PFSK-1 (cell line): ENCODE data around the gene HYAL1.

Experiments used
- FOXP2 ChIP-seq: optimal IDR thresholded peaks from 2 replicates; pipeline ENCODE3; 2011; ENCODE audit warnings: borderline replicate concordance, control low read depth, inconsistent platforms; ENCODE audit not compliant: insufficient read depth; ENCODE audit errors: extremely low read length, extremely low read depth
- POLR2AphosphoS5 ChIP-seq: IDR thresholded peaks from 2 replicates; pipeline ENCODE4 v1.6.1; 2012; ENCODE audit warnings: low read depth, mild to moderate bottlenecking, control low read depth, low read length, moderate library complexity
- SIN3A ChIP-seq: IDR thresholded peaks from 2 replicates; pipeline ENCODE4 v1.6.1; 2012; ENCODE audit warnings: mild to moderate bottlenecking, low read length, moderate library complexity, borderline replicate concordance; ENCODE audit not compliant: insufficient read depth
- TAF1 ChIP-seq: IDR thresholded peaks from 2 replicates; pipeline ENCODE4 v1.6.1; 2012; ENCODE audit warnings: low read length, control low read depth, borderline replicate concordance; ENCODE audit not compliant: insufficient read depth
- TF ChIP-seq, protein P1 (sequence below), 2 experiments: IDR thresholded peaks; 2 replicates each; pipeline versions ENCODE4 v1.6.1 to v1.8.0; 2011 to 2012; ENCODE audit warnings: low read depth in 2 of 2, low read length in 2 of 2, control low read depth in 1 of 2, inconsistent platforms in 1 of 2, mild to moderate bottlenecking in 1 of 2, moderate library complexity in 1 of 2; ENCODE audit not compliant: insufficient read depth in 1 of 2

The HYAL1 gene

DNA sequence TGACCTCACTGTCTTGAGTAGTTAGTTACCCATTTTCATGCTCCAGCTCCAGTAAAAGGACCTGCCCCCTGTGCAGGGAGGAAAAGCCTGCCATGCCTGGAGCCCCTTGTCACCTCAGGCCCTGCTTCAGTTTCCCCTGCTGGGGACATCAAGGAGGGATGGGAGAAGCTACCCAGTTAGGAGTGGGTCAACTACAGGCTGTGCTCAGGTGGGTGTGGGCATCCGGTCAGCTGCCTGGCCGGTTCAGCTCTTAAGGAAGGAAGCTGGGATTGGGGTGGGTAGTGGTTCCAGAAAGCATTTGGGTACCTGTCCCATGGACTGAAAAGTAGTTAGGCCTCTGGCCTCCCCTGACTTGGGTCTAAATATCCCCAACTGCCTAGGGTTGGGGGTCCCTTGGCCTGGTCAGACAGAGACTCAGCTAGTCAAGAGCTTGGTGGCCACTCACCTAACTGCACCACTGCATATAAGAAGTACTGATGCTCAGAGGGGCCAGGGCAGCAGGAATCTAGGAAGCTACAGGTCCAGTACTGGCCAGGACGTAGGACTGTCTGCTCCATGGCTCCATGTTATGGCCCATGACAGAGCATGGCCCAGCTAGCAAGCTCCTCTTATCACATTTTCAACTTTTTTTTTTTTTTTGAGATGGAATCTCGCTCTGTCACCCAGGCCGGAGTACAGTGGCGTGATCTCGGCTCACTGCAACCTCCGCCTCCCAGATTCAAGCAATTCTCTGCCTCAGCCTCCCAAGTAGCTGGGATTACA, 23.9 kb downstream of the HYAL1 start:
- no peak for TF ChIP-seq SIN3A
- no peak for TF ChIP-seq FOXP2
- no peak for TF ChIP-seq TAF1
- TF ChIP-seq, protein P1, sequence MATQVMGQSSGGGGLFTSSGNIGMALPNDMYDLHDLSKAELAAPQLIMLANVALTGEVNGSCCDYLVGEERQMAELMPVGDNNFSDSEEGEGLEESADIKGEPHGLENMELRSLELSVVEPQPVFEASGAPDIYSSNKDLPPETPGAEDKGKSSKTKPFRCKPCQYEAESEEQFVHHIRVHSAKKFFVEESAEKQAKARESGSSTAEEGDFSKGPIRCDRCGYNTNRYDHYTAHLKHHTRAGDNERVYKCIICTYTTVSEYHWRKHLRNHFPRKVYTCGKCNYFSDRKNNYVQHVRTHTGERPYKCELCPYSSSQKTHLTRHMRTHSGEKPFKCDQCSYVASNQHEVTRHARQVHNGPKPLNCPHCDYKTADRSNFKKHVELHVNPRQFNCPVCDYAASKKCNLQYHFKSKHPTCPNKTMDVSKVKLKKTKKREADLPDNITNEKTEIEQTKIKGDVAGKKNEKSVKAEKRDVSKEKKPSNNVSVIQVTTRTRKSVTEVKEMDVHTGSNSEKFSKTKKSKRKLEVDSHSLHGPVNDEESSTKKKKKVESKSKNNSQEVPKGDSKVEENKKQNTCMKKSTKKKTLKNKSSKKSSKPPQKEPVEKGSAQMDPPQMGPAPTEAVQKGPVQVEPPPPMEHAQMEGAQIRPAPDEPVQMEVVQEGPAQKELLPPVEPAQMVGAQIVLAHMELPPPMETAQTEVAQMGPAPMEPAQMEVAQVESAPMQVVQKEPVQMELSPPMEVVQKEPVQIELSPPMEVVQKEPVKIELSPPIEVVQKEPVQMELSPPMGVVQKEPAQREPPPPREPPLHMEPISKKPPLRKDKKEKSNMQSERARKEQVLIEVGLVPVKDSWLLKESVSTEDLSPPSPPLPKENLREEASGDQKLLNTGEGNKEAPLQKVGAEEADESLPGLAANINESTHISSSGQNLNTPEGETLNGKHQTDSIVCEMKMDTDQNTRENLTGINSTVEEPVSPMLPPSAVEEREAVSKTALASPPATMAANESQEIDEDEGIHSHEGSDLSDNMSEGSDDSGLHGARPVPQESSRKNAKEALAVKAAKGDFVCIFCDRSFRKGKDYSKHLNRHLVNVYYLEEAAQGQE (IDR thresholded peaks at IDR 0.05; ENCODE audit: insufficient read depth in 1 of 2, low read depth in 2 of 2, low read length in 2 of 2): no peak
- no peak for TF ChIP-seq POLR2AphosphoS5

DNA sequence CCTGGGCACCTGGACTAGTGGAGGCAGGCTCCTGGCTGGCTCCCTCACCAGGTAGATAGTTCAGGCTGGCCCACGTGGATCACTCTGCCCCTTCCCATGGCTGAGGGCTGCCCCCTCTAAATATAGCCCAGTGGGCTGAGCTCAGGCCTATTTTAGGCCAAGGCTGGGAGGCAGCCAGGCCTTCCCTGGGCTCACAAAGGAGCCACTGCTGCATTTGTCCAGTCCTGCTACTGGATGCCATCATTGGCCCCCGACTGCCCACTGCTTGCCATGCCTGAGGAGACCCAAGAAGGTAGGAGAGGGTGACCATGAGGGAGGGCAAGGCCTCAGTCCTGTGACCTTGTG, 24.5 kb downstream of the HYAL1 start, which contains the start of gene LSMEM2:
Gene LSMEM2, plus strand, starts transcription at position 208 of the 345 bp plus-strand sequence. Its CDS starts 27 bp downstream, at position 235.
- TF ChIP-seq FOXP2 (no peak), SIN3A (no peak), TAF1 (no peak), POLR2AphosphoS5 (no peak)
- TF ChIP-seq, protein P1 (IDR thresholded peaks at IDR 0.05; ENCODE audit: insufficient read depth in 1 of 2, low read depth in 2 of 2, low read length in 2 of 2): no peak

DNA sequence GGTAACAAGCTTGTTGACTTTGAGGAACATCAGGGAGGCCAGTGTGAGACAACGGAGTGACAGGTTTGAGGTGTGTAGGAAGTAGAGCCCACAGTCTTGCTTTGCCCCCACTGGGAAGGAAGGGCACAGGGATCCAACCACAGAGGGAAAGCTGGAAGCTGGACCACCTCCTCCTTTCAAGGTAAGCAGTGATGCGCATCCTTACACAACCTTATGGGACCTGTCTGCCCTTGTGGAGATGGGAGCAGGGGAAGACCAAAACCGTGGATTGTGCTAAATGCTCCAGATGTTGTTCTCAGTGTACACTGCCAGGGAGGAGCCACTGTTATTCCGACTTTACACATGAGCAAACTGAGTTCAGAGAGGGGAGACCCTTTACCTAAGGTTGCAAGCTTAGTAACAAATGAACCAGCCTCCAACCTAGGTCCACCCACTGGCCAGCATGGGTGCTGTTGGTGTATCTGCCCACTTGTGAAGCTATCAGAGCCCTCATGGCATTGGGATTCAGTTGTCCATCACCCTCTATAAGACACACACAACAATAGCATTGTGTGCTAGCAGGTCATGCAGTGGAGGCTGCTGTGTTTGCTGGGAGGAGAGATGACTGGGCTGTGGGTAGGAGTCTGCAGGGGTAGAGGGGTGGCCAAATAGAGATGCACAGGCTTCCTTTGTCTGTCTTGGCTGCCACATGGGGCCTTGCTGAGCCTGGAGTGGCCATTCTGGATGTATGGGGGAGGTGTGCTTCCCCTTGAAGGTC, 25.1 kb downstream of the HYAL1 start:
- no peak for TF ChIP-seq FOXP2
- TF ChIP-seq TAF1: no peak
- TF ChIP-seq POLR2AphosphoS5: no peak
- TF ChIP-seq, protein P1 (IDR thresholded peaks at IDR 0.05; ENCODE audit: insufficient read depth in 1 of 2, low read depth in 2 of 2, low read length in 2 of 2): no peak
- TF ChIP-seq SIN3A: no peak

DNA sequence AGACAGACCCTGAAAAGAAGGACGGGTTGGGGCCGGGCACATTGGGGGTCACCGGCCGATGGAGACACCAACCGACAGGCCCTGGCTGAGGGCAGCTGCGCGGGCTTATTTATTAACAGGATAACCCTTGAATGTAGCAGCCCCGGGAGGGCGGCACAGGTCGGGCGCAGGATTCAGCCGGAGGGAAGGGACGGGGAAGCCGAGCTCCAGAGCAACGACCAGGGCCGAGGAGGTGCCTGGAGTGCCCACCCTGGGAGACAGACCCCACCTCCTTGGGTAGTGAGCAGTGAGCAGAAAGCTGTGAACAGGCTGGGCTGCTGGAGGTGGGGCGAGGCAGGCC, 26.6 kb downstream of the HYAL1 start:
- TF ChIP-seq, protein P1 (IDR thresholded peaks at IDR 0.05; ENCODE audit: insufficient read depth in 1 of 2, low read depth in 2 of 2, low read length in 2 of 2): no peak
- TF ChIP-seq SIN3A: no peak
- TF ChIP-seq TAF1: no peak
- TF ChIP-seq FOXP2: no peak
- TF ChIP-seq POLR2AphosphoS5: no peak
